GM12872 (cell line): Measurements from ENCODE around the gene HOXD12.

Experiments
- CTCF ChIP-seq: IDR thresholded peaks from 3 replicates; pipeline ENCODE4 v1.5.1; 2011; ENCODE audit warnings: low read depth, mild to moderate bottlenecking, low read length, moderate library complexity; ENCODE audit not compliant: insufficient read depth

The HOXD12 gene

GRCh38 chr2:176150584-176151441, 51.2 kb downstream of the HOXD12 start:
- no peak for TF ChIP-seq CTCF

GRCh38 chr2:176151442-176152287, 52.1 kb downstream of the HOXD12 start, which contains the start of gene HOXD4:
HOXD4 (plus strand) TSS chr2:176151550; CDS start chr2:176151634, 84 bp downstream.
- TF ChIP-seq CTCF, result no peak
